Midbrain (tissue), 1 donor: Measurements from ENCODE around the gene MAGEB18.

ENCODE experiments used
- DNase-seq: peaks from one replicate; lab custom pipeline; 2025; lab: John Stamatoyannopoulos, UW

Gene MAGEB18

GRCh38 chrX:26138274-26138673, at the start of gene MAGEB18:
MAGEB18 (plus strand) TSS chrX:26138343; CDS start chrX:26138986, 643 bp downstream.
- DNase-seq: no peak

DNA sequence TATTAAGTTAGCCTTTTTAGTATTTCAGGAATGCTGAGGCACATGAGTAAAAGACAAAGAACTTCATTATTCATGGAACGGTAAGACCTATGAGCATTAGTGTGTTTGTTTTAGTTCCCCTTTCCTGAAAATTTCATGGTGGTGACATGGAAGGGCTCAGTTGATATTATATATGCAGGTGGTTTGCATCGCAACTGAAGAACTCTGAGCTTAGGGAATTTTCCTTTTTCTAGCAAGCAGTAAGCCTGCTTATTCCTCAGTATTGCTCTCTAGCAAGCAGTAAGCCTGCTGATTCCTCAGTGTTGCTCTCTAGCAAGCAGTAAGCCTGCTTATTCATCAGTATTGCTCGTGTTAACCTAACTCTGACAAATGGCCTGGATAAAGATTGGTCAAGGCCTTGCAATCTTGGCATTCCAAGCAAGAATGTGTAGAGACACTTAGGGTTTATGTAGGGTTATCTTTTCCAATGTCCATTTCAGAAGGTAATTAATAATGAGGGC, 37.7 kb upstream of the MAGEB18 start:
- DNase-seq: no peak

DNA sequence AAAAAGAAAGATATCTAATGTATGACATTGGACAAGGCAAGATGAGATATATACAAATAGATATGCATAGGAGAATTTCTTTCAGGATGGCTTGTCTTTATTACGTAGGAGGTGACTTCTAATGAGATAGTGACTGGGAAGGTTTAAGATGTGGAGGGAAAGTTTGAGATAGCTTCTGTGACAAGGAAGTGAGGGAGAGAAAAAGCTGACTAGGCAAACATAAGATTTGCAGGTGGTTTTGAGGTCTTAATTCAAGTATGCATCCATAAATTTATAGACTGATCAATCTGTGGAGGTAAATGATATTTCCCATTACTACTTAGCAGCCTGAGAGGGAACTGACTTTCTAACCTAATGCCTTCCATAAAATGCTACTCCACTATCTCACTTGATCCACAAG, 29.0 kb upstream of the MAGEB18 start:
- no peak for DNase-seq

GRCh38 chrX:26146024-26146423, 7.9 kb downstream of the MAGEB18 start:
- DNase-seq: no peak

DNA sequence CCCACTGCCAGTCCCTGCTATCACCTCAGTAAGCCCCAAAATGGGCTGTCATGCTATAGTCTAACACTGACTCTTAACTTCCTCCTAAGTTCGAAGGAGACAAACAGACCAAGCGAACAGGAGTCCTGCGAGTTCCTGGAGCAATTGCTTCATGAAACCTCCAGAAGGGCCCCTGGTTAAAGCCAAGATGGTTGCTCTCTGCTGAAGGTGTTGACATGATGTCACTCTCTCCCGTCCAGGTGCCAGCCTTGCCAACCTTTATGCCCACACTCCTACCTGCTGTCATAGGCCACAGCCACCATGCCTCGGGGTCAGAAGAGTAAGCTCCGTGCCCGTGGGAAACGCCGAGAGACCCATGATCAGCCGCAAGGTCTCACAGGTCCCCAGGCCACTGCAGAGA, 22.2 kb downstream of the MAGEB18 start, which contains the start of gene MAGEB6B:
MAGEB6B (plus strand) TSS at position 301 of the 400 bp plus-strand sequence; CDS start at position 301, 0 bp downstream.
- DNase-seq: no peak
